ENCODE data around the gene SH2D3A. TPM values are rescaled to one million over a fixed set of nuclear protein-coding genes. Genes with fewer than 3 reads are reported as not detected.

The SH2D3A gene
- 0.28 TPM in 1 of 2 replicates, not detected in the other for total RNA-seq

DNA sequence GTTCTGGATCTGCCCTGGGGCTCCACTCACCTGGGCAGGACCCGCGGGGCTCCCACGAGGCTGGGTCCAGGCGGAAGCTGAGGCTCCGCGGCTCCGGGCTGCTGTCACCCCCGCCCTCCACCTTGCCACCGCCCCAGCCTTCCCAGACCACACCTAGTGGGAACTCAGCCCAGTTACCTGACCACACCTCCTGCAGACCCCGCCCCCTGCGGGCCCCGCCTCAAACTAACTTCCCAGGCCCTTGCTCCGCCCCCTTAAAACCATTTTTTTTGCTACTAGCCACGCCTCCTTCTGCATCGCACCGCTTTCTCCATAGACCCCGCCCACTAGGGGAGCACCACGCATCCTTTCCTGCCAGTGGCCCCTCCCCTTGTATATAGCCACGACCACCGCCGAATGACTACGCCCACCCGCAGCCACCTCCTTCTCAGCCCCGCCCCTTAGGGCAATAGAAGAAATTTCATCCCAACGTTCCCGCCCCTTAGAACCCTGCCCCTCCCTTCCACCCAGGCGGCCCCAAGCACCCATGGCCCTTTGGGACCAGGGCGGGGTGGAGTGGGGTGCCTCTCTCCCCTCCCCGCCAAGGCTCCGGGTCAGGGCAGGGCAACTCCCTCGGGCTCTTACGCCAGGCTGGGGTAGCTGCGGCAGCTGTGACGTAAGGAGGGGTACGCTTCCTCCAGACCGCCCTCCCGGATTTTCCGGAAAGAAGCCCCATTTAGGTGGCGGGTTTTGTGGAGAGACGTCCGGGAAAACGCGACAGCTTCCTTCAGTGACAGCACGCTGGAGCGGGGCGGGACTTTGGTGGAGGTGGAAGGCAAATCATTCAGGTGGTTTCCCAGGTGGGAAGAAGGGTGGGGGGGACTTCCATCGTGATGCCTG lies at the start of gene SH2D3A:
Gene SH2D3A (minus strand): TSS at position 79 of the 879 bp plus-strand sequence. CDS start 3,687 bp downstream, outside the sequence.

DNA sequence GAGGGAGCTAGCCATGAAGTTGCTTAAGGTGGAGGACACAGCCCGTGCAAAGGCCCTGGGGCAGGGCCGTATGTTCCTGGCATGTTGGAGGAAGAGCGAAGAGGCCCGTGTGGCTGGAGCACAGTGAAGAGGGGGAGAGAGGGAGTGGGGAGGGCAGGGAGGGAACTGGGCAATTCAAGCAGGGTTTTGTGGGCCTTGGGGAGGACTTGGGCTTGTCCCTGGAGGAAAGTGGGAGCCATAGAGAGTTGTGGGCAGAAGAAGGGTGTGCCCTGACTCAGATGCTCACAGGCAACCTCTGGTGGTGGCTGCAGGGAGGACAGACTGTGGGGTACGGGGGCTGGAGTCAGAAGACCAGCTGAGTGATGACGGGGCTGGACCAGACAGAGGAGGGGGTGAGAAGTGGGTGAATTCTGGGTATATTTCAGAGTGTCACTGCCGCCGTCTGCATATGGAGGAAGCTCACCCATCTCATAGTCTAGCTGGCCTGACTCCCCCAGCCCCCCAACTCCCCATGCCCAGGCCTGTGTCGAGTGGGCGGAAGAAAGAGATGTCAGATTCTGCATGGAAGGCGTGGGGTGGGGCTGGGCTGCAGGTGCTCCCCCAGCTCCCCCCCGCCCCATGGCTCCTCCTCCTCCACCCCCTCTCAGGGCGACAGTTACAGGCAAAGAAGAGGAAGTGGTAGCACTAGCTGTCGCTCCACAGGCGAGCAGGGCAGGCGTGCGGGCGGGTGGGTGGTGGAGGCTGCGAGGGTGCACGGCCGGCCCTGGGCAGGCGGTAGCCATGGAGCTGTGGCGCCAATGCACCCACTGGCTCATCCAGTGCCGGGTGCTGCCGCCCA lies 5.0 kb upstream of the SH2D3A start, which contains the start of gene VAV1:
Gene VAV1 (plus strand): TSS at position 681 of the 838 bp plus-strand sequence. CDS start 100 bp downstream, at position 781.

DNA sequence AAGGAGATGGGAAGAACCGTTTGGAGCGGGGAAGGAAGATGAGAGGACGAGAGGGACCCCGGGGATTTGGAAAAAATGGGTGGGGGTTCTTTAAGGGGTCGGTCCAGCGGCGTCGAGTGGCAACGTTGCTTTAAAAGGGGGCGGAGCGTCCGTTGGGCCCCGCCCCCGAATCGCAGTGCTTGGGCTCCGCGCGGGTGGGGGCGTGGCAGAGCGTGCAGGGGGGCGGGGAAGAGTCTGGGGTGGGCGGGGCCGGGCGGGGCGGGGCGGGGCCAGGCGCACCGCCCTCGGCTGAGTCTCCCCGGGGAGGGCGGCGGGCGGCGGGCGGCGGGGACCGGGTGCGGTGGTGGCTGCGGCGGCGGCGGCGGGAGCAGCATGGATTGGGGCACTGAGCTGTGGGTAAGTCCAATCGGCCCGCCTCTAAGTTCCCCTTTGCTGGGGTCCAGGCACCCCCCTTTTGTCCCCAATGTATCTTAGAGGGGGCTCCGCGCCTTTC lies 27.8 kb downstream of the SH2D3A start, which contains the start of gene TRIP10:
Gene TRIP10 (plus strand): TSS at position 291 of the 493 bp plus-strand sequence. CDS start 82 bp downstream, at position 373.

DNA sequence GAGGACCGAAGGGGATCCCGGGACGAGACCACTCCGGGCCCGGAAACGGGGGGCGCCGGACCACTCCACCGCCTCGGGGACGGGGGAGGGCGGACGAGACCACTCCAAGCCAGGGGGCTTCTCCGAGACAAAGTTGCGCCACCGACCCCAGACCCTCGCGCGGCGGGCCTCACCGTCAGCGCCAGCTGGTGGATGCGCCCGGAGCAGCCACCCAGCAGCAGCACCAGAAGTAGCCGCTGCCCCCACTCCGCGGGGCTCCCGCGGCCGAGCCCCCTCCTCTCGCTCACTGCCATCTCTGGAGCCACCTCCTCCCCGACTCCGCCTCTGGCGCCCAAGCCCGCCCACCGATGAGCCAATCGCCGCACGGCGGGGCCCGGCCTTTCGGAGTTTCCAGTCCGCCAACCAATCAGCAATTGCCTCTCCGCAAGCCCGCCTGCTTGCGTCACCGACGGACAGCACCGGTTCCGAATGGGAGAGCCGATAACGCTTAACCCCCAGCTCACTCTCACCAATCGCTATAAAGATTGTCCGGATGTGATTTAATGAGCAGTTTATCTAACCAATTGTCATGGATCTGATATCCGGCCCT lies 29.9 kb downstream of the SH2D3A start, which contains the start of gene GPR108:
Gene GPR108 (minus strand): TSS at position 297 of the 589 bp plus-strand sequence. CDS start 4 bp downstream, at position 293.

DNA sequence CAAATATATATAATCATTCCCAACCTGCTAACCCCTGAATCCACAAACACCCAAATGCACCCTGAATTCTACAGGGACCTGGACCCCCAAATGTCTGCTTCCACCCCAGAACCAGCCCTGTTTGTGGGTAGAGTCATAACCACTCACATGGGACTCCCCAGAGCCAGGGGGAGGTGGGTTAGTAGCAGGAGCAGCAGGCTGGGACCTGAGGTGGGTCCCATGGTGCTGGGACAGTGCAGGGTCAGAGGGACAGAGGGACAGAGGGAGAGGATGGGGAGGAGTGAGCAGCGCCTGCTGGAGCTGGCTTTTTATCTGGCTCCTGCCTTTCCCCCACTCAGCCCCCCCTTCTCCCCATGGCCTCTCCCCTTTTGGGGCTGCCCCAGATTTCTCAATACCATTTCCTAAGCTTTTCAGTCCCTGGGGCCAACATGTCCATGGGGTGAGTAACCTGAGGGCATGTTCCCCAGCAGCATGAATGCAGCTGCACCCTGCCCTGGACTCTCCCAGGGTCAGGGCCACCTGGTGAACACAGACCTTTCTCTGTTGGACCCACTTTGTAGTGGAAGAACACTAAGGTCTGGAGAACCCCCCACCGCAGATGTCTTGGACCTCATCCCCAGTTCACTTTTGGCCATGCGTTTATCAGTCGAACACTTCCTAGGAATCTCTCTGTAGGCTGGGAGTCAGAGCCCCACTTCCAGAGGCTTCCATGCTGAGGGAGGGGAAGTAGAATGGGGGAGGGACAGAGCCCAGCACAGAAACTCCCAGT lies 46.7 kb downstream of the SH2D3A start, which contains the start of gene C3:
Gene C3 (minus strand): TSS at position 282 of the 769 bp plus-strand sequence. CDS start 61 bp downstream, at position 221.

Other genes with a start within 250 kb of the SH2D3A start
- gene TNFSF9, start 236.4 kb downstream of the SH2D3A start, total RNA-seq, result 0.28 and 0.37 TPM in 2 replicates
- gene CD70, start 176.3 kb downstream of the SH2D3A start, total RNA-seq, result not detected in 2 replicates
- 0.09 TPM in 1 of 2 replicates, not detected in the other for gene TNFSF14, start 97.3 kb downstream of the SH2D3A start, total RNA-seq
- gene C3, start 46.8 kb downstream of the SH2D3A start, total RNA-seq, result 8.1 and 24.6 TPM in 2 replicates
- 50.2 and 52.2 TPM in 2 replicates for gene GPR108, start 29.9 kb downstream of the SH2D3A start, total RNA-seq
- 36.0 and 46.7 TPM in 2 replicates for gene TRIP10, start 27.8 kb downstream of the SH2D3A start, total RNA-seq
- gene VAV1, start 5.3 kb upstream of the SH2D3A start, total RNA-seq, result under 0.01 TPM in 1 of 2 replicates, not detected in the other
- not detected in 2 replicates for gene ADGRE1, start 120.1 kb upstream of the SH2D3A start, total RNA-seq

Data from smooth muscle cell of bladder (primary cell).